HepG2 (cell line): ENCODE results near the gene FAM111A.

Source experiments
- CC2D1A ChIP-seq: sonication (generic); formaldehyde crosslinking; IDR thresholded peaks from 2 replicates; pipeline ENCODE4 v1.8.1; 2023; ENCODE audit warnings: mild to moderate bottlenecking, missing genetic modification reagents
- CHD2 ChIP-seq: IDR thresholded peaks from 2 replicates; pipeline ENCODE4 v1.6.1; 2011; ENCODE audit warnings: low read depth, low read length, improper control_type of control experiment
- CTCF ChIP-seq: sonication (generic); formaldehyde crosslinking; IDR thresholded peaks from 2 replicates; pipeline ENCODE4 v1.5.0; 2020; ENCODE audit warnings: mild to moderate bottlenecking, missing genetic modification reagents, moderate library complexity
- PAXIP1 ChIP-seq: sonication (generic); formaldehyde crosslinking; conservative IDR thresholded peaks from 2 replicates; pipeline ENCODE4 v1.4.0; 2020; ENCODE audit warnings: mild to moderate bottlenecking, missing genetic modification reagents, moderate library complexity
- POLR2A ChIP-seq, 2 experiments: IDR thresholded peaks; 2 replicates each; pipeline ENCODE4 v1.6.1; 2011; ENCODE audit warnings: low read depth in 2 of 2, low read length in 2 of 2, mild to moderate bottlenecking in 1 of 2, moderate library complexity in 1 of 2; ENCODE audit not compliant: insufficient read depth in 1 of 2
- PREB ChIP-seq: sonication (generic); formaldehyde crosslinking; IDR thresholded peaks from 2 replicates; pipeline ENCODE4 v1.4.0; 2020; ENCODE audit warnings: missing genetic modification reagents
- SP2 ChIP-seq: sonication (generic); formaldehyde crosslinking; IDR thresholded peaks from 2 replicates; pipeline ENCODE4 v1.5.1; 2020; ENCODE audit warnings: mild to moderate bottlenecking, missing genetic modification reagents
- TCF7L2 ChIP-seq: IDR thresholded peaks from 2 replicates; pipeline ENCODE4 v1.6.1; 2011; ENCODE audit warnings: mild to moderate bottlenecking, low read depth, low read length, moderate library complexity
- USF2 ChIP-seq, 2 experiments: sonication (generic) in 1 of 2; formaldehyde crosslinking in 1 of 2; IDR thresholded peaks; 2 replicates each; pipeline versions ENCODE4 v1.5.1 to v1.6.1; 2011 to 2020; ENCODE audit warnings: borderline replicate concordance in 1 of 2, low read depth in 1 of 2, low read length in 1 of 2, mild to moderate bottlenecking in 1 of 2, missing genetic modification reagents in 1 of 2, moderate library complexity in 1 of 2
- YEATS4 ChIP-seq: sonication (generic); formaldehyde crosslinking; IDR thresholded peaks from 2 replicates; pipeline ENCODE4 v1.4.0; 2020; ENCODE audit warnings: missing genetic modification reagents, borderline replicate concordance
- ZBTB14 ChIP-seq: sonication (generic); formaldehyde crosslinking; IDR thresholded peaks from 2 replicates; pipeline ENCODE4 v1.4.0; 2020; ENCODE audit warnings: missing genetic modification reagents
- ZFX ChIP-seq: sonication (generic); formaldehyde crosslinking; IDR thresholded peaks from 2 replicates; pipeline ENCODE4 v1.4.0; 2020; ENCODE audit warnings: mild to moderate bottlenecking, low read depth, missing genetic modification reagents, moderate library complexity

GRCh38 chr11:59193587-59194130, 51.0 kb downstream of the FAM111A start:
- TF ChIP-seq YEATS4 (CRISPR knock-in tag) (no peak), PREB (CRISPR knock-in tag) (no peak), ZFX (CRISPR knock-in tag) (no peak), PAXIP1 (CRISPR knock-in tag) (no peak), USF2 (IDR thresholded peaks at IDR 0.05; ENCODE audit: low read depth, low read length) (no peak), USF2 (CRISPR knock-in tag; IDR thresholded peaks at IDR 0.05; ENCODE audit: borderline replicate concordance) (no peak), SP2 (no peak), CTCF (CRISPR knock-in tag) (no peak), CHD2 (no peak), CC2D1A (CRISPR knock-in tag) (no peak), POLR2A (IDR thresholded peaks at IDR 0.05; ENCODE audit: insufficient read depth in 1 of 2, low read depth in 2 of 2, low read length in 2 of 2) (no peak), ZBTB14 (CRISPR knock-in tag) (no peak), TCF7L2 (no peak)
